ENCODE data around the gene TIMM50. TPM values are rescaled to one million over a fixed set of nuclear protein-coding genes. Genes with fewer than 3 reads are reported as not detected.

TIMM50 gene
- total and polyA plus RNA-seq, 2 of the 13 experiments (the other 11 are each of a cell fraction or from before 2014, with no cell fraction given) = 91.1 to 92.5 TPM

DNA sequence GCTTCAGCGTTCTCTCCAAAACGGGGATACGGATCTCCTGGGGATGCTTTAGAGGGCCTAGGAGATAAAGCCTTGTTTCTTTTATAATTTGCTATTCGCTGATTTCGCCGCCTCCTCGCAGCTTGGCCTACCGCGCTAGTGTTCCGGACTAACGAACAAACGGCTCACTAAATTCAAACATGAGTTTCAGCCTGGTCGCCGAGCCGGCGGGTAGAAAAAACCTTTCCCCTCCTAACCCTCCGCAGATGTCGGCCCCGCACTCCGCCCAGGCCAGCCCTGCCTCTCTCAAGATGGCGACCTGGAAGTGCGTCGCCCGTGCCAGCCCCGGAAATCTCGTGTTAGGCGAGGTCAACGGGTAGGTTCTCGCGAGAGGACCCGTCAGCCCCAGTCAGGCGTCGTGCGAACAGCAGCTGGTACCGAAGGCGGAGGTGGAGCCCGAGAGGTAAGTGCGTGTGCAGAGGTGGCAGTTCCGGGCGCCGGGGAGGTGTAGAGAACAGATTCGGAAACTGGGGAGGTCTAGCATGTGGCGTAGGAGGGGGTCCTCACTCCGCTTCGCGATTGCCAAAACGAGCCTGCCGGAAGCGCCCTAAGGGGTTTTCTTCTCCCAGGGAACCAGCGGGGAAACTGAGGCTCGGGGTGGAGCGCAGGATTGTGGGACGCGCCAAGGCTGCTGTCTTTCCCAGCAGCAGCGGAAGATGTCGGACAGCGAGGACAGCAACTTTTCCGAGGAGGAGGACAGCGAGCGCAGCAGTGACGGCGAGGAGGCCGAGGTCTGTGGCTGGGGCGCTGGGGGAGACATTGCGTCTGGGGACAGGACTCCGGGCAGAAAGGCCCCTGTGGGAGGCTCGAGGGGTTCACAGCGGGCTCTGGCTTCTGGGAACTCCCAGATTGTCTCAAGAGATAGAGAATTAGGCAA lies 35.2 kb upstream of the TIMM50 start, which contains the start of gene SUPT5H (continued):
- TF ChIP-seq, protein P1, sequence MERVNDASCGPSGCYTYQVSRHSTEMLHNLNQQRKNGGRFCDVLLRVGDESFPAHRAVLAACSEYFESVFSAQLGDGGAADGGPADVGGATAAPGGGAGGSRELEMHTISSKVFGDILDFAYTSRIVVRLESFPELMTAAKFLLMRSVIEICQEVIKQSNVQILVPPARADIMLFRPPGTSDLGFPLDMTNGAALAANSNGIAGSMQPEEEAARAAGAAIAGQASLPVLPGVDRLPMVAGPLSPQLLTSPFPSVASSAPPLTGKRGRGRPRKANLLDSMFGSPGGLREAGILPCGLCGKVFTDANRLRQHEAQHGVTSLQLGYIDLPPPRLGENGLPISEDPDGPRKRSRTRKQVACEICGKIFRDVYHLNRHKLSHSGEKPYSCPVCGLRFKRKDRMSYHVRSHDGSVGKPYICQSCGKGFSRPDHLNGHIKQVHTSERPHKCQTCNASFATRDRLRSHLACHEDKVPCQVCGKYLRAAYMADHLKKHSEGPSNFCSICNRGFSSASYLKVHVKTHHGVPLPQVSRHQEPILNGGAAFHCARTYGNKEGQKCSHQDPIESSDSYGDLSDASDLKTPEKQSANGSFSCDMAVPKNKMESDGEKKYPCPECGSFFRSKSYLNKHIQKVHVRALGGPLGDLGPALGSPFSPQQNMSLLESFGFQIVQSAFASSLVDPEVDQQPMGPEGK (CRISPR knock-in tag; IDR thresholded peaks at IDR 0.05) = peak; percentile 50; the same call in 1 of the 2 replicates
- TF ChIP-seq ZNF34 (CRISPR knock-in tag; IDR thresholded peaks at IDR 0.05; ENCODE audit: borderline replicate concordance) (no peak), ZNF776 (CRISPR knock-in tag; IDR thresholded peaks at IDR 0.05) (peak; percentile 80; the same call in 1 of the 2 replicates), PHF20 (CRISPR knock-in tag; IDR thresholded peaks at IDR 0.05) (peak; percentile 90), RAD21 (CRISPR knock-in tag; IDR thresholded peaks at IDR 0.05) (0 out of 2 replicates have a peak, but pooled peaks have one; percentile 5), ZNF20 (CRISPR knock-in tag; IDR thresholded peaks at IDR 0.05) (0 out of 2 replicates have a peak, but pooled peaks have one; percentile 31), ZNF747 (CRISPR knock-in tag; IDR thresholded peaks at IDR 0.05; ENCODE audit: borderline replicate concordance) (0 out of 2 replicates have a peak, but pooled peaks have one; percentile 5), DNMT1 (CRISPR knock-in tag; IDR thresholded peaks at IDR 0.05) (0 out of 2 replicates have a peak, but pooled peaks have one; percentile 52), SIX4 (CRISPR knock-in tag; IDR thresholded peaks at IDR 0.05) (0 out of 2 replicates have a peak, but pooled peaks have one; percentile 48), ZNF792 (CRISPR knock-in tag; IDR thresholded peaks at IDR 0.05) (0 out of 2 replicates have a peak, but pooled peaks have one; percentile 38), HOXA3 (CRISPR knock-in tag; IDR thresholded peaks at IDR 0.05) (peak; percentile 98), ATF7-NPFF (CRISPR knock-in tag; IDR thresholded peaks at IDR 0.05; ENCODE audit: low read depth) (peak; percentile 70; the same call in 1 of the 2 replicates)
- TF ChIP-seq, protein P2, sequence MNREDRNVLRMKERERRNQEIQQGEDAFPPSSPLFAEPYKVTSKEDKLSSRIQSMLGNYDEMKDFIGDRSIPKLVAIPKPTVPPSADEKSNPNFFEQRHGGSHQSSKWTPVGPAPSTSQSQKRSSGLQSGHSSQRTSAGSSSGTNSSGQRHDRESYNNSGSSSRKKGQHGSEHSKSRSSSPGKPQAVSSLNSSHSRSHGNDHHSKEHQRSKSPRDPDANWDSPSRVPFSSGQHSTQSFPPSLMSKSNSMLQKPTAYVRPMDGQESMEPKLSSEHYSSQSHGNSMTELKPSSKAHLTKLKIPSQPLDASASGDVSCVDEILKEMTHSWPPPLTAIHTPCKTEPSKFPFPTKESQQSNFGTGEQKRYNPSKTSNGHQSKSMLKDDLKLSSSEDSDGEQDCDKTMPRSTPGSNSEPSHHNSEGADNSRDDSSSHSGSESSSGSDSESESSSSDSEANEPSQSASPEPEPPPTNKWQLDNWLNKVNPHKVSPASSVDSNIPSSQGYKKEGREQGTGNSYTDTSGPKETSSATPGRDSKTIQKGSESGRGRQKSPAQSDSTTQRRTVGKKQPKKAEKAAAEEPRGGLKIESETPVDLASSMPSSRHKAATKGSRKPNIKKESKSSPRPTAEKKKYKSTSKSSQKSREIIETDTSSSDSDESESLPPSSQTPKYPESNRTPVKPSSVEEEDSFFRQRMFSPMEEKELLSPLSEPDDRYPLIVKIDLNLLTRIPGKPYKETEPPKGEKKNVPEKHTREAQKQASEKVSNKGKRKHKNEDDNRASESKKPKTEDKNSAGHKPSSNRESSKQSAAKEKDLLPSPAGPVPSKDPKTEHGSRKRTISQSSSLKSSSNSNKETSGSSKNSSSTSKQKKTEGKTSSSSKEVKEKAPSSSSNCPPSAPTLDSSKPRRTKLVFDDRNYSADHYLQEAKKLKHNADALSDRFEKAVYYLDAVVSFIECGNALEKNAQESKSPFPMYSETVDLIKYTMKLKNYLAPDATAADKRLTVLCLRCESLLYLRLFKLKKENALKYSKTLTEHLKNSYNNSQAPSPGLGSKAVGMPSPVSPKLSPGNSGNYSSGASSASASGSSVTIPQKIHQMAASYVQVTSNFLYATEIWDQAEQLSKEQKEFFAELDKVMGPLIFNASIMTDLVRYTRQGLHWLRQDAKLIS (CRISPR knock-in tag; IDR thresholded peaks at IDR 0.05) = no peak
- TF ChIP-seq, protein P3, sequence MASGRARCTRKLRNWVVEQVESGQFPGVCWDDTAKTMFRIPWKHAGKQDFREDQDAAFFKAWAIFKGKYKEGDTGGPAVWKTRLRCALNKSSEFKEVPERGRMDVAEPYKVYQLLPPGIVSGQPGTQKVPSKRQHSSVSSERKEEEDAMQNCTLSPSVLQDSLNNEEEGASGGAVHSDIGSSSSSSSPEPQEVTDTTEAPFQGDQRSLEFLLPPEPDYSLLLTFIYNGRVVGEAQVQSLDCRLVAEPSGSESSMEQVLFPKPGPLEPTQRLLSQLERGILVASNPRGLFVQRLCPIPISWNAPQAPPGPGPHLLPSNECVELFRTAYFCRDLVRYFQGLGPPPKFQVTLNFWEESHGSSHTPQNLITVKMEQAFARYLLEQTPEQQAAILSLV (CRISPR knock-in tag; IDR thresholded peaks at IDR 0.05; ENCODE audit: borderline replicate concordance) = peak; percentile 89
- TF ChIP-seq, protein P4, sequence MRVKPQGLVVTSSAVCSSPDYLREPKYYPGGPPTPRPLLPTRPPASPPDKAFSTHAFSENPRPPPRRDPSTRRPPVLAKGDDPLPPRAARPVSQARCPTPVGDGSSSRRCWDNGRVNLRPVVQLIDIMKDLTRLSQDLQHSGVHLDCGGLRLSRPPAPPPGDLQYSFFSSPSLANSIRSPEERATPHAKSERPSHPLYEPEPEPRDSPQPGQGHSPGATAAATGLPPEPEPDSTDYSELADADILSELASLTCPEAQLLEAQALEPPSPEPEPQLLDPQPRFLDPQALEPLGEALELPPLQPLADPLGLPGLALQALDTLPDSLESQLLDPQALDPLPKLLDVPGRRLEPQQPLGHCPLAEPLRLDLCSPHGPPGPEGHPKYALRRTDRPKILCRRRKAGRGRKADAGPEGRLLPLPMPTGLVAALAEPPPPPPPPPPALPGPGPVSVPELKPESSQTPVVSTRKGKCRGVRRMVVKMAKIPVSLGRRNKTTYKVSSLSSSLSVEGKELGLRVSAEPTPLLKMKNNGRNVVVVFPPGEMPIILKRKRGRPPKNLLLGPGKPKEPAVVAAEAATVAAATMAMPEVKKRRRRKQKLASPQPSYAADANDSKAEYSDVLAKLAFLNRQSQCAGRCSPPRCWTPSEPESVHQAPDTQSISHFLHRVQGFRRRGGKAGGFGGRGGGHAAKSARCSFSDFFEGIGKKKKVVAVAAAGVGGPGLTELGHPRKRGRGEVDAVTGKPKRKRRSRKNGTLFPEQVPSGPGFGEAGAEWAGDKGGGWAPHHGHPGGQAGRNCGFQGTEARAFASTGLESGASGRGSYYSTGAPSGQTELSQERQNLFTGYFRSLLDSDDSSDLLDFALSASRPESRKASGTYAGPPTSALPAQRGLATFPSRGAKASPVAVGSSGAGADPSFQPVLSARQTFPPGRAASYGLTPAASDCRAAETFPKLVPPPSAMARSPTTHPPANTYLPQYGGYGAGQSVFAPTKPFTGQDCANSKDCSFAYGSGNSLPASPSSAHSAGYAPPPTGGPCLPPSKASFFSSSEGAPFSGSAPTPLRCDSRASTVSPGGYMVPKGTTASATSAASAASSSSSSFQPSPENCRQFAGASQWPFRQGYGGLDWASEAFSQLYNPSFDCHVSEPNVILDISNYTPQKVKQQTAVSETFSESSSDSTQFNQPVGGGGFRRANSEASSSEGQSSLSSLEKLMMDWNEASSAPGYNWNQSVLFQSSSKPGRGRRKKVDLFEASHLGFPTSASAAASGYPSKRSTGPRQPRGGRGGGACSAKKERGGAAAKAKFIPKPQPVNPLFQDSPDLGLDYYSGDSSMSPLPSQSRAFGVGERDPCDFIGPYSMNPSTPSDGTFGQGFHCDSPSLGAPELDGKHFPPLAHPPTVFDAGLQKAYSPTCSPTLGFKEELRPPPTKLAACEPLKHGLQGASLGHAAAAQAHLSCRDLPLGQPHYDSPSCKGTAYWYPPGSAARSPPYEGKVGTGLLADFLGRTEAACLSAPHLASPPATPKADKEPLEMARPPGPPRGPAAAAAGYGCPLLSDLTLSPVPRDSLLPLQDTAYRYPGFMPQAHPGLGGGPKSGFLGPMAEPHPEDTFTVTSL (CRISPR knock-in tag; IDR thresholded peaks at IDR 0.05; ENCODE audit: borderline replicate concordance) = no peak

Measured in HepG2 (cell line).